GM12872 (cell line): Measurements from ENCODE around the gene CTBP2.

Source experiments
- TF ChIP-seq, protein P1 (sequence below): IDR thresholded peaks from 3 replicates; pipeline ENCODE4 v1.5.1; 2011; ENCODE audit warnings: low read depth, mild to moderate bottlenecking, low read length, moderate library complexity; ENCODE audit not compliant: insufficient read depth

CTBP2 gene

DNA sequence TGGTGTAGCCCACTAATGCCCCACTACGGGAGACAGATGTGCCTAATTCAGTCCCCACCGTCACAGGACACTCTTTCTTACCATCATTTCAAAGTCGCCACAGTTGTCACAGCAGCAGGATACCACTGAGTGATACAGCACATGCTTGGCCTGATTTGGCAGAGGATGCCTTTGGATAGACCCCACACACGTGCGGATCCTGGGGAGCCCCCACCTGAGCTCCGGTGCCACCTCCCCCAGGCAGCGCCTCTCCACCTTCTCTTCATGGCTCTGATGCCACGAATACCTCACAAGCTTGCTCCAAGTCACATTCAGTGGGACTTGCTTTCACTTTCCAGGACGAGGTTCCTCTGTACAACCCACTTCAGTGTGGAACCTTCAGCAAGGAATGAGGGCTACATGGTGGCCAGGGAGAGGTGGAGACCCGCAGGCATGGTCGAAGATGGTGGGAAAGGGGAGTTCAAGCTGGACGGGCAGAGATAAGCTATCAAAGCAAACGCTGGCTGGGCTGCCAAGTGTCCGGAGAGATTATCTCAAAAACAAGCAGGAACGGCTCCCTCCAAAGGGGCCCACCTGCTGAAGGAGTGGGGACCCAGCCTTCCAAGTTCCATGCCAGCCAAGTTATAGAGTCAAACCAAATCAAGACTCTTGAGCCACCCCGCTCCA, 111.0 kb downstream of the CTBP2 start:
- TF ChIP-seq, protein P1, sequence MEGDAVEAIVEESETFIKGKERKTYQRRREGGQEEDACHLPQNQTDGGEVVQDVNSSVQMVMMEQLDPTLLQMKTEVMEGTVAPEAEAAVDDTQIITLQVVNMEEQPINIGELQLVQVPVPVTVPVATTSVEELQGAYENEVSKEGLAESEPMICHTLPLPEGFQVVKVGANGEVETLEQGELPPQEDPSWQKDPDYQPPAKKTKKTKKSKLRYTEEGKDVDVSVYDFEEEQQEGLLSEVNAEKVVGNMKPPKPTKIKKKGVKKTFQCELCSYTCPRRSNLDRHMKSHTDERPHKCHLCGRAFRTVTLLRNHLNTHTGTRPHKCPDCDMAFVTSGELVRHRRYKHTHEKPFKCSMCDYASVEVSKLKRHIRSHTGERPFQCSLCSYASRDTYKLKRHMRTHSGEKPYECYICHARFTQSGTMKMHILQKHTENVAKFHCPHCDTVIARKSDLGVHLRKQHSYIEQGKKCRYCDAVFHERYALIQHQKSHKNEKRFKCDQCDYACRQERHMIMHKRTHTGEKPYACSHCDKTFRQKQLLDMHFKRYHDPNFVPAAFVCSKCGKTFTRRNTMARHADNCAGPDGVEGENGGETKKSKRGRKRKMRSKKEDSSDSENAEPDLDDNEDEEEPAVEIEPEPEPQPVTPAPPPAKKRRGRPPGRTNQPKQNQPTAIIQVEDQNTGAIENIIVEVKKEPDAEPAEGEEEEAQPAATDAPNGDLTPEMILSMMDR, result no peak

DNA sequence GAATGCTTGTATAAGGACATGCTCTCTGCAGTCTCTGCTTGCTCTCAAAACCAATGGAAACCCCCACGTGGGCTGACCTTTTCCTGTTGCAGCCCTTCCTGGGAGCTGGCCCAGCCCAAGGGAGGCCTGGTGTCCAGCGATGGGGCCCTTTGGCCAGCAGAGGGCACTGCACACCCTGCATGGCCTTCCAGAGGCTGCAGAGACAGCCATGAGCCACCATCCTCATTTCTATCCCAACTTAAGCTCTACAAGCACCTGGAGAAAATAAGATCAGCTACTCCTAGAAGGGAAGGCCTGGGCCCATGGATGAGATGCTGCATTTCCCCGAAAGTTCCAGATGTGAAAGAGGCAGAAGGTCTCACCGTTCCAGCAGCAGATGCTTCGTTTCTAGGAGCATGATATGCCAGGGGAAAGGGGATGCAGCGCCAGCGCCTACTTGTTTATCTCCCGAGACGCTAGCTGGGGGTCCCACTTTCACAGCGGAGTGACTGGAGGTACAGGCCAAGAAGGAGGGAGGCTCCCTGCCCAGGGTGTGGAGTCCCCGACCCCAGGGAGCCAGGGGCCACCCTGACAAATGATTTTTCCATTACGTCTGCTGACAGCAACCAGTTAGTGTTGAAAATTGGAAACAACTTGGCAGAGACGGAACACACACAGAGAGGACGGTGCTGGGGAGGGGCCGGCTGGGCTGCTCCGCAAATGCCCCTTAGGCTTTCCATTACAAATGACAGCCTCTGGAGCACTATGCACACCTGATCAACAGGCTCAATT, 112.1 kb downstream of the CTBP2 start:
- TF ChIP-seq, protein P1, result peak; percentile 98

DNA sequence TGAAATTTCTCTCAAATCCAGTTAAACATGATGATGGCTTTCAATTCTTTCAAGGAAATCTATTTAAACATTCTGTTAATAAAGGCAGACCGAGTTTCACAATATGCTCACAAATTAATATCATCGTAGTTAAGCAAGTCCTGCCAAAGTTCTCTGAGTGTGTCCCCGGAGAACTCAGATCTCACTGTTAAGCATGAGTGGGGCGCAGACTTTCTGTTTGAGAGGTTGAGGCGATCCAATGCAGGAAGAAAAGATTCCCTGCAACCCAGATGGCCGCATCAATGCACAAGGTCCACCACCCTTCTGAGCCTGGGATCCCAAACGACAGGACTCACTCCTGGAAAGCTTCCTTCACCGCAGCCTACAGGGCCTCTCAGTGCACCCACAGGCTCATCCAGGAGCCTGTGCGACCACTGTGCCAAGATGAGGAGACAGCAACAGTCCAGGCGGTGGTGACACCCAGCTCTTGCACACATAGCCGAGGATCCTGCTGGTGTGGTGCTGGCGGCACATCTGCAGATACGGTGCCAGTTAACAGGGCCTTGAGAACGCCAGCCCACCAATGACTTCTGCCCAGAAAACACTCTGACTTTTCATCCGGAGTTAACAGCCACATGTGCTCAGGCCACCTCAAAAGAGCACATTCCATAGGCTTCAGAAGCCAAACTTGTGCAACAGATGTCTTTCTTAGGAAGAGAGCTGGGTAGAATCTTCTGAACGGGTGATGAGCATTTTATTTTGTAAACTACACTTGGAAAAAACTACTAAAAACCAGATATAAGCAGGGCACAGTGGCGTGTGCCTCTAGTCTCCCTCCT, 116.3 kb downstream of the CTBP2 start:
- TF ChIP-seq, protein P1, result no peak

DNA sequence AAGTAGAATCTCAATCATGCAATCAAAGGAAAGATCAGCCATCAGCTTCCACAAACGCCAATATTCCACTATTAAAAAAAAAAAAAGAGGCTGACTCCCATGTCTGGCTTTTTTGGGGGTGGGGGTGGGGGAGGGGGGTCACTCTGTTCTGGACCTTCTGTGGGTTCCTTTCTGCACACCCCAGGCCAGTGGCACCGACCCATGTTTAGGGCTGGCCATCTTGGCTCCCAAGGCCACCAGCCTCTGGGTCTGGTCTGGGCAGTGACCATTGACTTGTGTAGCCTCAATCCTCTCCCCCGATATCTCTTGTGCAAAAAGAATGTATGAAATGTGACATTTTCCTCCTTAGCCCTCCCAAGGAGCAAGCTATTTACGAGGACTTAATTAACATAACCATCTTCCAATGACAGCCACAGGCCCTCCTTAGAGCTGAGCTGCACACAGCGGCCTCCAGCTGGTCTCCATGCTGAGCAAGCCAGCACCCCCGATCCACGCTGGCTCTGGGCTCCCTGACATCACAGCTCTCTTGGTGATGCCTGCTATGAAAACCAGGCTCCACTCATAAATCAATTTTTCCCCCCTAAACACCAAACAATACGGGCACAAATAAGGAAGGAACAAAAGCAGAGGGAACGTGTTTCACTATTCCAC, 118.4 kb downstream of the CTBP2 start:
- TF ChIP-seq, protein P1, result no peak

DNA sequence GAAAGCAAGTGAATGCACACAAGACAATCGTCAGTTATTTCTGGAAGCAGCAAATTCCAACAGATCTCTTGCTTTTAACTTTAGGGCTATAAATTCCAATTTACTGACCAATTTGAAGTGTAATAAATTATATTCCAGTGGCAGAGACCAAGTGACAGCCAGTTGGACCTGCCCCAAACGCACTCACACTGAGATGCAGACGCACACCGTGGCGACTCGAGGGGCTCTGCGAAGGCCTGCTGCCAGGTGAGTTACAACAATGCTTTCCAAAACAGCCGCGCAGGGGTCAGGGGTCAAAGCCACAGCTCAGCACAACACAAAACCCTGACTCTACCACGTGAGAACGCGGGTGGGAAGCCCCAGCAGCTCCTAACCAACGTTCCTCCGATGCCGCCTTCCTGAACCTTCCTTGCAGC, 121.0 kb downstream of the CTBP2 start:
- TF ChIP-seq, protein P1, result no peak

DNA sequence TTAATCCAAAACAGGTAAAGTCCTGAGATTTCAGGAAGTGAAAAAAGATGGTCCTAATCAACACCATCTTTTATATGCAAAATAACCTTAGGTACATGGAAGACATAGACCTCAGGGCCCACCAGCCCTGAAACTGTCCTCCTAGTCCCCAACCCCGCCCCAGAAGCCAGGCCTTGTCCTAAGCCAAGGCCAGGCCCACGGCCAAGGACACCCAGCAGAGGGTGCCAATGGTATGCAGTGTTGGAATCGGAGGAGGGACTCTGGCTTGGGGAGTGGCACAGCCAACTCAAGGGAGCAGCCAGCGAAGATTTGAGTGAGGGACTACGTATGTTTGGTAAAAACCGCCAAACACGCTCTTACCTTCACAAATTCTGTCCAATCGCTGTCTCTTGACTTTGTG, 121.7 kb downstream of the CTBP2 start:
- TF ChIP-seq, protein P1, result peak; percentile 25; the same call in 1 of the 3 replicates
